Endothelial cell of umbilical vein (primary cell): ENCODE measurements around the gene SUMO4. TPM values are rescaled to one million over a fixed set of nuclear protein-coding genes. Genes with fewer than 3 reads are reported as not detected.

Experiments used
- BruUV-seq: library from RNA; stranded (reverse); fragments of 400-500 nt; replicated peaks from 2 replicates; lab custom pipeline; 2021; lab: Mats Ljungman, UMichigan
- CTCF ChIA-PET: fragments of 300-600, 350-600 bp; sonication (Branson Sonifier 250); formaldehyde crosslinking; loops from one replicate; lab custom pipeline; 2021; ENCODE audit warnings: antibody characterized with exemption, inconsistent platforms; lab: Charles Lee
- POLR2A ChIA-PET: fragments of 300-600, 350-600 bp; sonication (Branson Sonifier 250); formaldehyde crosslinking; loops from one replicate; lab custom pipeline; 2021; ENCODE audit warnings: antibody characterized with exemption, inconsistent platforms; lab: Charles Lee
- DNase-seq: peaks from one replicate; pipeline ENCODE4 v3.0.0-alpha.2; 2011; ENCODE audit warnings: low read depth, low spot score
- FAIRE-seq: peaks from 2 replicates; lab custom pipeline; 2011; peaks lifted over from hg19 to GRCh38; lab: Jason Lieb, UNC
- H2AFZ ChIP-seq: 2 replicates; pipeline ENCODE4 v1.6.0; 2012; ENCODE audit warnings: low read depth, low read length, control low read depth, inconsistent platforms
- H3K27ac ChIP-seq: 2 replicates; pipeline ENCODE4 v1.5.1; 2011; ENCODE audit warnings: low read depth, mild to moderate bottlenecking, control low read depth, low read length, moderate library complexity; ENCODE audit not compliant: insufficient read depth
- H3K27me3 ChIP-seq, 2 experiments: 2 replicates each; pipeline versions ENCODE4 v1.6.0 to v1.6.1; 2011; ENCODE audit warnings: low read length in 2 of 2, mixed read lengths in 1 of 2; ENCODE audit not compliant: control insufficient read depth in 2 of 2, insufficient read depth in 2 of 2
- H3K36me3 ChIP-seq, 2 experiments: 2 replicates in 1 of 2; 3 replicates in 1 of 2; pipeline ENCODE4 v1.5.1; 2011; ENCODE audit warnings: low read length in 2 of 2, mild to moderate bottlenecking in 1 of 2, moderate library complexity in 1 of 2; ENCODE audit not compliant: control insufficient read depth in 2 of 2, insufficient read depth in 2 of 2; ENCODE audit errors: extremely low read depth in 1 of 2
- H3K4me1 ChIP-seq: 3 replicates; pipeline ENCODE4 v1.5.1; 2011; ENCODE audit warnings: mild to moderate bottlenecking, low read length; ENCODE audit not compliant: control insufficient read depth, insufficient read depth; ENCODE audit errors: extremely low read depth
- H3K4me2 ChIP-seq: 2 replicates; pipeline ENCODE4 v1.6.1; 2011; ENCODE audit warnings: low read length, control low read depth, mixed read lengths; ENCODE audit not compliant: insufficient read depth
- H3K4me3 ChIP-seq, 3 experiments: fragments of 200-600 bp in 1 of 3; sonication (generic), shearing (Covaris generic) in 1 of 3; replicated peaks in 1 of 3; 2 replicates each; pipeline ENCODE4 v1.5.1; 2011 to 2016; ENCODE audit warnings: control low read depth in 3 of 3, low read length in 3 of 3, mild to moderate bottlenecking in 2 of 3, inconsistent platforms in 1 of 3, low read depth in 1 of 3, moderate library complexity in 1 of 3; ENCODE audit not compliant: insufficient read depth in 1 of 3
- H3K79me2 ChIP-seq: 2 replicates; pipeline ENCODE4 v1.6.0; 2012; ENCODE audit warnings: low read length, inconsistent platforms; ENCODE audit not compliant: control insufficient read depth, insufficient read depth
- H3K9ac ChIP-seq: replicated peaks from 2 replicates; pipeline ENCODE3; 2011; ENCODE audit warnings: low read length, control low read depth; ENCODE audit not compliant: insufficient read depth; ENCODE audit errors: extremely low read depth
- H3K9me1 ChIP-seq: replicated peaks from 3 replicates; pipeline ENCODE4 v1.6.0; 2011; ENCODE audit warnings: mild to moderate bottlenecking, low read length; ENCODE audit not compliant: control insufficient read depth, insufficient read depth; ENCODE audit errors: extremely low read depth
- H3K9me3 ChIP-seq: replicated peaks from 2 replicates; pipeline ENCODE4 v1.5.1; 2012; ENCODE audit warnings: low read length, inconsistent platforms; ENCODE audit not compliant: control insufficient read depth, insufficient read depth
- H4K20me1 ChIP-seq: replicated peaks from 2 replicates; pipeline ENCODE3; 2011; ENCODE audit warnings: mild to moderate bottlenecking, low read length; ENCODE audit not compliant: control insufficient read depth, insufficient read depth; ENCODE audit errors: extremely low read depth
- EZH2 ChIP-seq: IDR thresholded peaks from 2 replicates; pipeline ENCODE4 v1.6.1; 2012; ENCODE audit warnings: borderline replicate concordance, low read depth, mild to moderate bottlenecking, moderate library complexity, low read length, inconsistent platforms; ENCODE audit not compliant: severe bottlenecking
- FOS ChIP-seq: IDR thresholded peaks from 2 replicates; pipeline ENCODE4 v1.6.1; 2011; ENCODE audit warnings: mild to moderate bottlenecking, low read length, moderate library complexity, borderline replicate concordance; ENCODE audit not compliant: insufficient read depth
- GATA2 ChIP-seq: IDR thresholded peaks from 2 replicates; pipeline ENCODE4 v1.7.0; 2011; ENCODE audit warnings: low read depth, mild to moderate bottlenecking, moderate library complexity, mixed read lengths, low read length; ENCODE audit not compliant: insufficient read length, insufficient read depth
- JUN ChIP-seq: IDR thresholded peaks from 2 replicates; pipeline ENCODE4 v1.6.1; 2011; ENCODE audit warnings: borderline replicate concordance, low read depth; ENCODE audit not compliant: insufficient read length, insufficient read depth
- MYC ChIP-seq: IDR thresholded peaks from one replicate; pipeline ENCODE4 v1.6.1; 2011; ENCODE audit warnings: mild to moderate bottlenecking, low read depth, low read length
- POLR2A ChIP-seq: IDR thresholded peaks from 2 replicates; pipeline ENCODE4 v1.6.1; 2012; ENCODE audit warnings: low read depth, mild to moderate bottlenecking, control low read depth, low read length
- POLR2AphosphoS5 ChIP-seq: IDR thresholded peaks from 2 replicates; pipeline ENCODE4 v1.6.1; 2012; ENCODE audit warnings: low read depth, mild to moderate bottlenecking, control low read depth, low read length, moderate library complexity; ENCODE audit not compliant: insufficient read depth
- dilution Hi-C: fragments of 300-500 bp; cut with MboI; formaldehyde crosslinking; loops from one replicate; pipeline ENCODE4 v1.15.0; 2019; ENCODE audit warnings: low sequenced_read_pairs; ENCODE audit not compliant: extremely low pct_ligation_motif_present
- intact Hi-C: fragments of 100-400 bp; cut with micrococcal nuclease; formaldehyde crosslinking; loops from one replicate; pipeline ENCODE4 v1.10.0; 2022
- polyA plus RNA-seq, 4 experiments: library from polyadenylated mRNA; depleted of rRNA in 3 of 4; stranded (reverse) in 3 of 4; unstranded in 1 of 4; fragments of >200 nt; gene quantifications; 2 replicates each; pipeline versions ENCODE4 v1.2.1 to v1.2.3, GENCODE V29; 2011 to 2012; ENCODE audit warnings: missing spikeins in 1 of 4
- total RNA-seq: library from RNA; stranded (reverse); gene quantifications from 2 replicates; pipeline ENCODE4 v1.2.3, GENCODE V29; 2021
- TF ChIP-seq, protein P1 (sequence below): IDR thresholded peaks from 2 replicates; pipeline ENCODE4 v1.6.1; 2011; ENCODE audit not compliant: insufficient read depth, insufficient read length
- TF ChIP-seq, protein P2 (sequence below), 2 donors: IDR thresholded peaks; 1 replicate in 1 of 2; 2 replicates in 1 of 2; pipeline ENCODE4 v1.5.1; 2011; ENCODE audit warnings: low read length in 2 of 2, mild to moderate bottlenecking in 2 of 2, moderate library complexity in 2 of 2, control low read depth in 1 of 2, inconsistent platforms in 1 of 2, low read depth in 1 of 2; ENCODE audit not compliant: insufficient read depth in 1 of 2; ENCODE audit errors: extremely low read depth in 1 of 2

Gene SUMO4
- total and polyA plus RNA-seq, 2 donors (not counting 3 experiments of a cell fraction or from before 2014, with no cell fraction given) = 0.10 to 2.6 TPM

DNA sequence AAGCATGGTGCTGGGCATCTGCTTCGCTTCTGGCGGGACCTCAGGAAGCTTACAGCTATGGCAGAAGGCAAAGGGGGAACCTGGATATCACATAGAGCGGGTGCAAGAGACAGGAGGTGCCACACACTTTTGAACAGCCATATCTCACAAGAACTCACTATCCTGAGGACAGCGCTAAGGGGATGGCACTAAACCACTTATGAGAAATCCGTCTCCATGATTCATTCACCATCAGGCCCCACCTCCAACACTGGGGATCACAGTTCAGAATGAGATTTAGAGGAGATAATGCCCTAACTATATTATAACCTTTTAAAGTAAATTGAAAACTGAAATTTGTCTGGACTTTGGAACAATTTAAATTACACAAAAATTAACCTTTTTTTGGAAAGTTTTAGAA, 37.8 kb upstream of the SUMO4 start:
- Histone ChIP-seq H3K9me1 (peaks cover 3% of the 10 kb centered on the region), H3K36me3 (no peaks in the 10 kb centered on the region), H3K27ac (no peak overlapping the region), H3K79me2 (peaks cover 88% of the 10 kb centered on the region), H3K4me3 (no peak overlapping the region), H3K4me2 (no peak overlapping the region), H3K4me1 (no peaks in the 10 kb centered on the region), H4K20me1 (peaks cover 5% of the 10 kb centered on the region), H3K27me3 (no peaks in the 10 kb centered on the region), H3K9ac (no peak overlapping the region), H2AFZ (no peak overlapping the region), H3K9me3 (no peaks in the 10 kb centered on the region)
- DNase-seq (no peak), FAIRE-seq (no peak)
- no peak for TF ChIP-seq FOS
- TF ChIP-seq, protein P1, sequence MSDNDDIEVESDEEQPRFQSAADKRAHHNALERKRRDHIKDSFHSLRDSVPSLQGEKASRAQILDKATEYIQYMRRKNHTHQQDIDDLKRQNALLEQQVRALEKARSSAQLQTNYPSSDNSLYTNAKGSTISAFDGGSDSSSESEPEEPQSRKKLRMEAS = no peak
- no peak for TF ChIP-seq POLR2A
- TF ChIP-seq EZH2 = no peak
- no peak for TF ChIP-seq JUN
- TF ChIP-seq POLR2AphosphoS5 = no peak
- no peak for TF ChIP-seq GATA2
- TF ChIP-seq, protein P2, sequence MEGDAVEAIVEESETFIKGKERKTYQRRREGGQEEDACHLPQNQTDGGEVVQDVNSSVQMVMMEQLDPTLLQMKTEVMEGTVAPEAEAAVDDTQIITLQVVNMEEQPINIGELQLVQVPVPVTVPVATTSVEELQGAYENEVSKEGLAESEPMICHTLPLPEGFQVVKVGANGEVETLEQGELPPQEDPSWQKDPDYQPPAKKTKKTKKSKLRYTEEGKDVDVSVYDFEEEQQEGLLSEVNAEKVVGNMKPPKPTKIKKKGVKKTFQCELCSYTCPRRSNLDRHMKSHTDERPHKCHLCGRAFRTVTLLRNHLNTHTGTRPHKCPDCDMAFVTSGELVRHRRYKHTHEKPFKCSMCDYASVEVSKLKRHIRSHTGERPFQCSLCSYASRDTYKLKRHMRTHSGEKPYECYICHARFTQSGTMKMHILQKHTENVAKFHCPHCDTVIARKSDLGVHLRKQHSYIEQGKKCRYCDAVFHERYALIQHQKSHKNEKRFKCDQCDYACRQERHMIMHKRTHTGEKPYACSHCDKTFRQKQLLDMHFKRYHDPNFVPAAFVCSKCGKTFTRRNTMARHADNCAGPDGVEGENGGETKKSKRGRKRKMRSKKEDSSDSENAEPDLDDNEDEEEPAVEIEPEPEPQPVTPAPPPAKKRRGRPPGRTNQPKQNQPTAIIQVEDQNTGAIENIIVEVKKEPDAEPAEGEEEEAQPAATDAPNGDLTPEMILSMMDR (IDR thresholded peaks at IDR 0.05; ENCODE audit: extremely low read depth in 1 of 2, insufficient read depth in 1 of 2, low read depth in 1 of 2, low read length in 2 of 2) = no peak
- no peak for TF ChIP-seq MYC
- ChIA-PET CTCF (interaction anchor here (1.1 to 1.2 kb wide), 2 partner anchors 10 to 18 kb away, joined by 3 read pairs; no protein-coding TSS in a partner anchor), POLR2A (no interaction called here)
- dilution Hi-C loops = no loop called here
- no TSS peak for BruUV-seq
- intact Hi-C loops = no loop called here
